HG02798 (cell line): ENCODE data around the gene GULP1.

Experiments used
- ATAC-seq: cut with Tn5 transposase; IDR thresholded peaks from one replicate; pipeline ENCODE4 v1.9.1; 2021; ENCODE audit warnings: mild to moderate bottlenecking; ENCODE audit not compliant: unreplicated experiment, poor library complexity

The GULP1 gene

GRCh38 chr2:188360485-188361263, 69.0 kb downstream of the GULP1 start:
- no peak for ATAC-seq

GRCh38 chr2:188364033-188364630, 72.5 kb downstream of the GULP1 start:
- ATAC-seq, result no peak

GRCh38 chr2:188365058-188365641, 73.5 kb downstream of the GULP1 start:
- no peak for ATAC-seq

GRCh38 chr2:188367164-188367563, 75.5 kb downstream of the GULP1 start:
- no peak for ATAC-seq

GRCh38 chr2:188369365-188369764, 77.7 kb downstream of the GULP1 start:
- peak; percentile 86 for ATAC-seq

GRCh38 chr2:188378371-188378950, 86.8 kb downstream of the GULP1 start:
- ATAC-seq, result no peak

- ATAC-seq, result no peak
Measured at GRCh38 chr2:188379748-188380147, 88.1 kb downstream of the GULP1 start.

GRCh38 chr2:188380280-188380679, 88.6 kb downstream of the GULP1 start:
- ATAC-seq, result no peak

- ATAC-seq, result no peak
Measured at GRCh38 chr2:188381614-188382013, 89.9 kb downstream of the GULP1 start.

GRCh38 chr2:188382107-188382506, 90.4 kb downstream of the GULP1 start:
- ATAC-seq, result no peak

GRCh38 chr2:188383158-188383557, 91.5 kb downstream of the GULP1 start:
- no peak for ATAC-seq

- ATAC-seq, result no peak
Measured at GRCh38 chr2:188385857-188386256, 94.2 kb downstream of the GULP1 start.

- ATAC-seq, result no peak
Measured at GRCh38 chr2:188388831-188389230, 97.2 kb downstream of the GULP1 start.

GRCh38 chr2:188391354-188391753, 99.7 kb downstream of the GULP1 start:
- no peak for ATAC-seq

- ATAC-seq, result no peak
Measured at GRCh38 chr2:188394931-188395472, 103.3 kb downstream of the GULP1 start.

GRCh38 chr2:188395903-188396689, 104.4 kb downstream of the GULP1 start:
- ATAC-seq, result no peak

GRCh38 chr2:188399159-188399558, 107.5 kb downstream of the GULP1 start:
- no peak for ATAC-seq

- no peak for ATAC-seq
Measured at GRCh38 chr2:188403676-188404075, 112.0 kb downstream of the GULP1 start.

- ATAC-seq, result no peak
Measured at GRCh38 chr2:188404341-188405004, 112.8 kb downstream of the GULP1 start.

GRCh38 chr2:188406414-188406813, 114.7 kb downstream of the GULP1 start:
- ATAC-seq, result no peak
